HepG2 (cell line): ENCODE data around the gene GOLGA3. TPM values are rescaled to one million over a fixed set of nuclear protein-coding genes. Genes with fewer than 3 reads are reported as not detected.

Experiments used
- CCDC6 ChIP-seq: sonication (generic); formaldehyde crosslinking; IDR thresholded peaks from 2 replicates; pipeline ENCODE4 v1.8.1; 2022; ENCODE audit warnings: mild to moderate bottlenecking, missing genetic modification reagents, moderate library complexity
- EP300 ChIP-seq, 3 experiments: sonication (generic) in 1 of 3; formaldehyde crosslinking in 1 of 3; IDR thresholded peaks; 2 replicates each; pipeline versions ENCODE4 v1.5.1 to v1.6.1; 2011 to 2020; ENCODE audit warnings: low read depth in 2 of 3, low read length in 2 of 3, borderline replicate concordance in 1 of 3, improper control_type of control experiment in 1 of 3, mild to moderate bottlenecking in 1 of 3, missing genetic modification reagents in 1 of 3, moderate library complexity in 1 of 3
- FOXA3 ChIP-seq: IDR thresholded peaks from 2 replicates; pipeline ENCODE4 v1.6.1; 2016; ENCODE audit warnings: missing genetic modification reagents, missing compliant biosample characterization
- GPN1 ChIP-seq: sonication (generic); formaldehyde crosslinking; IDR thresholded peaks from 2 replicates; pipeline ENCODE4 v1.5.1; 2020; ENCODE audit warnings: missing genetic modification reagents, borderline replicate concordance
- HNRNPUL1 ChIP-seq: fragments of 200-400 bp; formaldehyde crosslinking; IDR thresholded peaks from 2 replicates; pipeline ENCODE4 v1.6.1; 2017; ENCODE audit warnings: low read depth, mild to moderate bottlenecking, low read length, moderate library complexity
- HOXA3 ChIP-seq: sonication (generic); formaldehyde crosslinking; IDR thresholded peaks from 2 replicates; pipeline ENCODE4 v1.5.0; 2020; ENCODE audit warnings: missing genetic modification reagents
- KDM3A ChIP-seq: IDR thresholded peaks from 2 replicates; pipeline ENCODE4 v1.6.1; 2018; ENCODE audit warnings: low read depth, missing compliant biosample characterization
- KDM5B ChIP-seq: sonication (generic); formaldehyde crosslinking; IDR thresholded peaks from 2 replicates; pipeline ENCODE4 v1.4.0; 2020; ENCODE audit warnings: missing genetic modification reagents, mild to moderate bottlenecking, borderline replicate concordance
- MTF2 ChIP-seq: sonication (generic); formaldehyde crosslinking; IDR thresholded peaks from 2 replicates; pipeline ENCODE4 v1.5.0; 2020; ENCODE audit warnings: missing genetic modification reagents, borderline replicate concordance
- SAP130 ChIP-seq: IDR thresholded peaks from 2 replicates; pipeline ENCODE4 v1.6.1; 2016; ENCODE audit warnings: low read depth
- TBX3 ChIP-seq: fragments of 450-650 bp; IDR thresholded peaks from 2 replicates; pipeline ENCODE4 v1.6.1; 2017; ENCODE audit warnings: antibody characterized with exemption, mild to moderate bottlenecking, inconsistent platforms, borderline replicate concordance
- ZBTB7B ChIP-seq: sonication (generic); formaldehyde crosslinking; IDR thresholded peaks from 2 replicates; pipeline ENCODE4 v1.4.0; 2020; ENCODE audit warnings: missing genetic modification reagents
- ZNF501 ChIP-seq: sonication (generic); formaldehyde crosslinking; IDR thresholded peaks from 2 replicates; pipeline ENCODE4 v1.5.1; 2020; ENCODE audit warnings: mild to moderate bottlenecking, moderate library complexity, missing genetic modification reagents
- ZNF652 ChIP-seq: IDR thresholded peaks from 2 replicates; pipeline ENCODE4 v1.6.1; 2016; ENCODE audit warnings: low read depth, borderline replicate concordance
- ZNF660 ChIP-seq: sonication (generic); formaldehyde crosslinking; IDR thresholded peaks from 2 replicates; pipeline ENCODE4 v1.5.1; 2020; ENCODE audit warnings: mild to moderate bottlenecking, low read depth, missing genetic modification reagents, borderline replicate concordance
- ZSCAN22 ChIP-seq: sonication (generic); formaldehyde crosslinking; IDR thresholded peaks from 2 replicates; pipeline ENCODE4 v1.4.0; 2020; ENCODE audit warnings: mild to moderate bottlenecking, missing genetic modification reagents
- polyA plus RNA-seq, 8 experiments: library from polyadenylated mRNA; depleted of rRNA in 3 of 8; stranded (reverse) in 7 of 8; unstranded in 1 of 8; fragments of >200 nt; fragmentation: Illumina TruSeq in 4 of 8; extraction: Trizol in 4 of 8; gene quantifications; 2 replicates each; pipeline versions ENCODE4 v1.2.1 to v1.2.3, GENCODE V29; 2011 to 2016; ENCODE audit warnings: low read depth in 4 of 8, missing spikeins in 1 of 8, mixed read lengths in 1 of 8; ENCODE audit not compliant: insufficient read depth in 1 of 8
- total RNA-seq, 5 experiments: library from RNA; depleted of rRNA; stranded (reverse); fragments of >200 nt; fragmentation: Illumina TruSeq; extraction: Trizol; gene quantifications; 2 replicates each; pipeline ENCODE4 v1.2.3, GENCODE V29; 2016; ENCODE audit warnings: low read depth in 1 of 5
- TF ChIP-seq, protein P1 (sequence below): sonication (generic); formaldehyde crosslinking; IDR thresholded peaks from 2 replicates; pipeline ENCODE4 v1.9.0; 2021; ENCODE audit warnings: mild to moderate bottlenecking, missing genetic modification reagents
- TF ChIP-seq, protein P2 (sequence below): sonication (generic); formaldehyde crosslinking; IDR thresholded peaks from 2 replicates; pipeline ENCODE4 v1.8.0; 2022; ENCODE audit warnings: missing genetic modification reagents, mild to moderate bottlenecking, moderate library complexity, borderline replicate concordance
- TF ChIP-seq, protein P3 (sequence below): IDR thresholded peaks from 2 replicates; pipeline ENCODE4 v1.6.1; 2016

The GOLGA3 gene
- total and polyA plus RNA-seq, 2 of the 13 experiments (the other 11 are each of a cell fraction or from before 2014, with no cell fraction given): 22.0 to 43.0 TPM

DNA sequence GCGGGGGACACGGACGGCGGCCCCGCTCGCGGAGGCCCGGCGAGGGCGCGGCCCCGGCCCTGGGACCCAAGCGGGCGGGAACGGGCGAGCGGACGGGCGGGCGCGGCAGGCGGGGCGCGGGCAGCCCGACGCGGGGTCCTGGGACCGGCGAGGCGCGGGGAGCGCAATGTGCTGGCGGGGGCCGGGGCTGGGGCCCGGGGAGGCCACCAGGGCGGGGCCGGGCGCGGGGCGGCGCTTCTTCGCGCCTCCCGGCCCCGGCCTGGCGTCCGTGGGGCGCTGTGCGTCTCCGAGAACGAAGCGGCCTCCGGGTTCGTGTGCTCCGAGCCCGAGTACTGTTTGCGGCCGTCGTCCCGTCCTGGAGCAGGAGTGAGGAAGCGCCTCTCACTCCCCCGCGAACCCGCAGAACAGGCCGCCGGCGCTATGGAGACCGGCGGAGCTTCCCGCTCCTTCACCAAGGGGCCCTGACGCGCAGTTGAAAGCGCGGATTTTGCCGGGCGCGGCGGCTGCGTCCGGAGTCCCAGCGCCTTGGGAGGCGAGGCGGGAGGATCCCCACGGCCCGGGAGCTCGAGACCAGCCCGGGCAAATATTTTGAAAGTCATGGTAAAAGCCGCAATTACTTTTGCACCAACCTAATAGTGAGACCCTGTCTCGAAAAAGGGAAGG, 66.6 kb downstream of the GOLGA3 start (continued):
- peak; percentile 38; the same call in 1 of the 2 replicates for TF ChIP-seq ZNF501 (CRISPR knock-in tag)
- TF ChIP-seq SAP130 (CRISPR knock-in tag): peak; percentile 76
- TF ChIP-seq, protein P1, sequence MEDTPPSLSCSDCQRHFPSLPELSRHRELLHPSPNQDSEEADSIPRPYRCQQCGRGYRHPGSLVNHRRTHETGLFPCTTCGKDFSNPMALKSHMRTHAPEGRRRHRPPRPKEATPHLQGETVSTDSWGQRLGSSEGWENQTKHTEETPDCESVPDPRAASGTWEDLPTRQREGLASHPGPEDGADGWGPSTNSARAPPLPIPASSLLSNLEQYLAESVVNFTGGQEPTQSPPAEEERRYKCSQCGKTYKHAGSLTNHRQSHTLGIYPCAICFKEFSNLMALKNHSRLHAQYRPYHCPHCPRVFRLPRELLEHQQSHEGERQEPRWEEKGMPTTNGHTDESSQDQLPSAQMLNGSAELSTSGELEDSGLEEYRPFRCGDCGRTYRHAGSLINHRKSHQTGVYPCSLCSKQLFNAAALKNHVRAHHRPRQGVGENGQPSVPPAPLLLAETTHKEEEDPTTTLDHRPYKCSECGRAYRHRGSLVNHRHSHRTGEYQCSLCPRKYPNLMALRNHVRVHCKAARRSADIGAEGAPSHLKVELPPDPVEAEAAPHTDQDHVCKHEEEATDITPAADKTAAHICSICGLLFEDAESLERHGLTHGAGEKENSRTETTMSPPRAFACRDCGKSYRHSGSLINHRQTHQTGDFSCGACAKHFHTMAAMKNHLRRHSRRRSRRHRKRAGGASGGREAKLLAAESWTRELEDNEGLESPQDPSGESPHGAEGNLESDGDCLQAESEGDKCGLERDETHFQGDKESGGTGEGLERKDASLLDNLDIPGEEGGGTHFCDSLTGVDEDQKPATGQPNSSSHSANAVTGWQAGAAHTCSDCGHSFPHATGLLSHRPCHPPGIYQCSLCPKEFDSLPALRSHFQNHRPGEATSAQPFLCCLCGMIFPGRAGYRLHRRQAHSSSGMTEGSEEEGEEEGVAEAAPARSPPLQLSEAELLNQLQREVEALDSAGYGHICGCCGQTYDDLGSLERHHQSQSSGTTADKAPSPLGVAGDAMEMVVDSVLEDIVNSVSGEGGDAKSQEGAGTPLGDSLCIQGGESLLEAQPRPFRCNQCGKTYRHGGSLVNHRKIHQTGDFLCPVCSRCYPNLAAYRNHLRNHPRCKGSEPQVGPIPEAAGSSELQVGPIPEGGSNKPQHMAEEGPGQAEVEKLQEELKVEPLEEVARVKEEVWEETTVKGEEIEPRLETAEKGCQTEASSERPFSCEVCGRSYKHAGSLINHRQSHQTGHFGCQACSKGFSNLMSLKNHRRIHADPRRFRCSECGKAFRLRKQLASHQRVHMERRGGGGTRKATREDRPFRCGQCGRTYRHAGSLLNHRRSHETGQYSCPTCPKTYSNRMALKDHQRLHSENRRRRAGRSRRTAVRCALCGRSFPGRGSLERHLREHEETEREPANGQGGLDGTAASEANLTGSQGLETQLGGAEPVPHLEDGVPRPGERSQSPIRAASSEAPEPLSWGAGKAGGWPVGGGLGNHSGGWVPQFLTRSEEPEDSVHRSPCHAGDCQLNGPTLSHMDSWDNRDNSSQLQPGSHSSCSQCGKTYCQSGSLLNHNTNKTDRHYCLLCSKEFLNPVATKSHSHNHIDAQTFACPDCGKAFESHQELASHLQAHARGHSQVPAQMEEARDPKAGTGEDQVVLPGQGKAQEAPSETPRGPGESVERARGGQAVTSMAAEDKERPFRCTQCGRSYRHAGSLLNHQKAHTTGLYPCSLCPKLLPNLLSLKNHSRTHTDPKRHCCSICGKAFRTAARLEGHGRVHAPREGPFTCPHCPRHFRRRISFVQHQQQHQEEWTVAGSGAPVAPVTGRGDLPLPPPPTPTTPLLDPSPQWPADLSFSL (CRISPR knock-in tag): no peak
- TF ChIP-seq ZSCAN22 (CRISPR knock-in tag): no peak
- TF ChIP-seq KDM3A (CRISPR knock-in tag): peak; percentile 47; the same call in 1 of the 2 replicates
- TF ChIP-seq FOXA3 (CRISPR knock-in tag): peak; percentile 59
- no peak for TF ChIP-seq CCDC6 (CRISPR knock-in tag)
- TF ChIP-seq HNRNPUL1: no peak
- peak; percentile 20; the same call in 1 of the 2 replicates for TF ChIP-seq ZBTB7B (CRISPR knock-in tag)
- TF ChIP-seq MTF2: no peak
- peak; percentile 26; the same call in 1 of the 2 replicates for TF ChIP-seq TBX3
- no peak for TF ChIP-seq ZNF660 (CRISPR knock-in tag)
- no peak for TF ChIP-seq ZNF652
- TF ChIP-seq KDM5B (CRISPR knock-in tag): peak; percentile 67; the same call in 1 of the 2 replicates
- TF ChIP-seq GPN1 (CRISPR knock-in tag): peak; percentile 71; the same call in 1 of the 2 replicates
- TF ChIP-seq, protein P2, sequence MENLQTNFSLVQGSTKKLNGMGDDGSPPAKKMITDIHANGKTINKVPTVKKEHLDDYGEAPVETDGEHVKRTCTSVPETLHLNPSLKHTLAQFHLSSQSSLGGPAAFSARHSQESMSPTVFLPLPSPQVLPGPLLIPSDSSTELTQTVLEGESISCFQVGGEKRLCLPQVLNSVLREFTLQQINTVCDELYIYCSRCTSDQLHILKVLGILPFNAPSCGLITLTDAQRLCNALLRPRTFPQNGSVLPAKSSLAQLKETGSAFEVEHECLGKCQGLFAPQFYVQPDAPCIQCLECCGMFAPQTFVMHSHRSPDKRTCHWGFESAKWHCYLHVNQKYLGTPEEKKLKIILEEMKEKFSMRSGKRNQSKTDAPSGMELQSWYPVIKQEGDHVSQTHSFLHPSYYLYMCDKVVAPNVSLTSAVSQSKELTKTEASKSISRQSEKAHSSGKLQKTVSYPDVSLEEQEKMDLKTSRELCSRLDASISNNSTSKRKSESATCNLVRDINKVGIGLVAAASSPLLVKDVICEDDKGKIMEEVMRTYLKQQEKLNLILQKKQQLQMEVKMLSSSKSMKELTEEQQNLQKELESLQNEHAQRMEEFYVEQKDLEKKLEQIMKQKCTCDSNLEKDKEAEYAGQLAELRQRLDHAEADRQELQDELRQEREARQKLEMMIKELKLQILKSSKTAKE (CRISPR knock-in tag): 0 out of 2 replicates have a peak, but pooled peaks have one; percentile 25
- TF ChIP-seq, protein P3, sequence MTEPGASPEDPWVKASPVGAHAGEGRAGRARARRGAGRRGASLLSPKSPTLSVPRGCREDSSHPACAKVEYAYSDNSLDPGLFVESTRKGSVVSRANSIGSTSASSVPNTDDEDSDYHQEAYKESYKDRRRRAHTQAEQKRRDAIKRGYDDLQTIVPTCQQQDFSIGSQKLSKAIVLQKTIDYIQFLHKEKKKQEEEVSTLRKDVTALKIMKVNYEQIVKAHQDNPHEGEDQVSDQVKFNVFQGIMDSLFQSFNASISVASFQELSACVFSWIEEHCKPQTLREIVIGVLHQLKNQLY (CRISPR knock-in tag): no peak
- TF ChIP-seq EP300 (IDR thresholded peaks at IDR 0.05; ENCODE audit: low read depth in 2 of 2, low read length in 2 of 2): no peak
- TF ChIP-seq EP300 (CRISPR knock-in tag; IDR thresholded peaks at IDR 0.05; ENCODE audit: borderline replicate concordance): no peak
- TF ChIP-seq HOXA3: 0 out of 2 replicates have a peak, but pooled peaks have one; percentile 29
